ENCODE results near the gene IP6K1.
"Not testable (repeated sequence)": the region's sequence is repeated elsewhere in the genome, so short reads cannot be mapped to it uniquely, and the experiment has no call there.

DNA sequence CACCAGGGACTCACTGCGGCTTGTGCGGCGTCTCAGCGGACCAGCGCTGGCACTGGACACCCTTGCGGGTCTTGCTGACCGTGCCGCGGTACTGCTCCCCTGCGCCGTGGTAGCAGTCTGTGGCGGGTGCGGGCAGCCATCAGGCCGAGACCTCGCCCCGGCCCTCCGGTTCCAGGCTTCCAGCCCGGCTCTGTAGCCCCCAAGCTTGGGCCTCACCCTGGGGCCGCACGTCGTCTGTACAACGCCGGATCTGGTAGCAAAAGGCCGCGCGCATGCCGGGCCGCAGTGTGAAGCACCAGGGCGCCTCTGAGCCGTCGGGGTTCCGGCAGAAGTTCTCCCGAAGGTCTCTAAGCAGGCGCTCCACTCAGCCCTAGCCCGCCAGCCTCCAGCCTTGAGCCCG is 100.5 kb downstream of the IP6K1 start:
- TF ChIP-seq, protein P1, sequence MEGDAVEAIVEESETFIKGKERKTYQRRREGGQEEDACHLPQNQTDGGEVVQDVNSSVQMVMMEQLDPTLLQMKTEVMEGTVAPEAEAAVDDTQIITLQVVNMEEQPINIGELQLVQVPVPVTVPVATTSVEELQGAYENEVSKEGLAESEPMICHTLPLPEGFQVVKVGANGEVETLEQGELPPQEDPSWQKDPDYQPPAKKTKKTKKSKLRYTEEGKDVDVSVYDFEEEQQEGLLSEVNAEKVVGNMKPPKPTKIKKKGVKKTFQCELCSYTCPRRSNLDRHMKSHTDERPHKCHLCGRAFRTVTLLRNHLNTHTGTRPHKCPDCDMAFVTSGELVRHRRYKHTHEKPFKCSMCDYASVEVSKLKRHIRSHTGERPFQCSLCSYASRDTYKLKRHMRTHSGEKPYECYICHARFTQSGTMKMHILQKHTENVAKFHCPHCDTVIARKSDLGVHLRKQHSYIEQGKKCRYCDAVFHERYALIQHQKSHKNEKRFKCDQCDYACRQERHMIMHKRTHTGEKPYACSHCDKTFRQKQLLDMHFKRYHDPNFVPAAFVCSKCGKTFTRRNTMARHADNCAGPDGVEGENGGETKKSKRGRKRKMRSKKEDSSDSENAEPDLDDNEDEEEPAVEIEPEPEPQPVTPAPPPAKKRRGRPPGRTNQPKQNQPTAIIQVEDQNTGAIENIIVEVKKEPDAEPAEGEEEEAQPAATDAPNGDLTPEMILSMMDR (IDR thresholded peaks at IDR 0.05) = not testable (repeated sequence)
- not testable (repeated sequence) for TF ChIP-seq EP300 (IDR thresholded peaks at IDR 0.05)
